ENCODE measurements around the gene PROSER1.

PROSER1 gene

GRCh38 chr13:39062004-39062403 lies 24.1 kb upstream of the PROSER1 start:
- Histone ChIP-seq H3K27me3 (ENCODE audit: control insufficient read depth in 3 of 3, insufficient read depth in 3 of 3, low read depth in 1 of 3, low read length in 3 of 3) (no peaks in the 10 kb centered on the region), H2BK15ac (ENCODE audit: low read length) (no peak overlapping the region), H2BK120ac (ENCODE audit: low read depth, low read length) (no peak overlapping the region), H2AK5ac (ENCODE audit: low read depth, low read length) (no peak overlapping the region), H3K79me1 (ENCODE audit: low read depth, low read length) (no peaks in the 10 kb centered on the region), H3K14ac (ENCODE audit: low read length) (no peak overlapping the region), H3K4me2 (ENCODE audit: insufficient read depth, low read length, poor library complexity, severe bottlenecking) (no peak overlapping the region), H3K36me3 (replicated peaks in 1 of 2; ENCODE audit: control insufficient read depth in 2 of 2, insufficient read depth in 2 of 2, low read length in 2 of 2) (no peaks in the 10 kb centered on the region), H3K9me3 (replicated peaks in 1 of 2; ENCODE audit: control insufficient read depth in 2 of 2, insufficient read depth in 1 of 2, low read depth in 1 of 2, low read length in 2 of 2) (peaks cover 0 to 15% of the 10 kb centered on the region in 2 donors), H2BK5ac (ENCODE audit: low read length) (peak overlapping the region; percentile 24), H3K18ac (ENCODE audit: low read length) (no peak overlapping the region), H2BK12ac (ENCODE audit: low read length) (no peak overlapping the region), H2AFZ (ENCODE audit: low read length) (no peak overlapping the region), H3K4ac (ENCODE audit: low read length) (no peak overlapping the region), H3K4me1 (ENCODE audit: control insufficient read depth in 2 of 2, insufficient read depth in 1 of 2, low read depth in 1 of 2, low read length in 2 of 2) (peaks cover 0 to 5% of the 10 kb centered on the region in 2 donors), H3K9ac (ENCODE audit: low read depth, low read length, poor library complexity) (no peak overlapping the region), H4K8ac (ENCODE audit: low read depth, low read length) (no peak overlapping the region), H3K4me3 (ENCODE audit: low read length in 2 of 2) (no peak overlapping the region), H4K91ac (ENCODE audit: low read depth, low read length, poor library complexity) (no peak overlapping the region), H3K27ac (replicated peaks; ENCODE audit: low read length) (no peak overlapping the region), H3K23ac (ENCODE audit: low read depth, low read length, poor library complexity) (no peak overlapping the region)
- WGBS, 2 donors (ENCODE audit: extremely low coverage in 2 of 2, insufficient read length in 2 of 2, insufficient replicate concordance in 1 of 2) = no CpG with 5 or more reads among the region's 4 CpGs
- DNase-seq (ENCODE audit: low spot score) = no peak

DNA sequence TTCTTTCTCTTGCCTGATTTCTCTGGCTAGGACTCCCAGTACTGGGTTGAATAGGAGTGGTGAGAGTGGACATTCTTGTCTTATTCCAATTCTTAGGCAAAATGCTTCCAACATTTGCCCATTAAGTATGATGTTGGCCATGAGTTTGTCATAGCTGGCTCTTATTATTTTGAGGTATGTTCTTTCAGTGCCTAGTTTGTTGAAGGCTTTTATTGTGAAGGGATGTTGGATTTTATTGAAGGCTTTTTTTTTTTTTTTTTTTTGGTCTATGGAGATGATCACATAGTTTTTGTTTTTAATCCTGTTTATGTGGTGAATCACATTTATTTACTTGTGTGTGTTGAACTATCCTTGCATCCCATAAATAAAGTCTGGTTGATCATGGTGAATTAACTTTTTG lies 20.2 kb upstream of the PROSER1 start:
- Histone ChIP-seq H3K23ac (ENCODE audit: low read depth, low read length, poor library complexity) (no peak overlapping the region), H2BK15ac (ENCODE audit: low read length) (no peak overlapping the region), H2AFZ (ENCODE audit: low read length) (no peak overlapping the region), H4K8ac (ENCODE audit: low read depth, low read length) (no peak overlapping the region), H3K36me3 (replicated peaks in 1 of 2; ENCODE audit: control insufficient read depth in 2 of 2, insufficient read depth in 2 of 2, low read length in 2 of 2) (peaks cover 0 to 7% of the 10 kb centered on the region in 2 donors), H3K79me1 (ENCODE audit: low read depth, low read length) (no peaks in the 10 kb centered on the region), H2BK120ac (ENCODE audit: low read depth, low read length) (no peak overlapping the region), H3K9ac (ENCODE audit: low read depth, low read length, poor library complexity) (no peak overlapping the region), H3K18ac (ENCODE audit: low read length) (no peak overlapping the region), H4K91ac (ENCODE audit: low read depth, low read length, poor library complexity) (no peak overlapping the region), H3K4me2 (ENCODE audit: insufficient read depth, low read length, poor library complexity, severe bottlenecking) (no peak overlapping the region), H3K27ac (replicated peaks; ENCODE audit: low read length) (no peak overlapping the region), H3K27me3 (ENCODE audit: control insufficient read depth in 3 of 3, insufficient read depth in 3 of 3, low read depth in 1 of 3, low read length in 3 of 3) (no peaks in the 10 kb centered on the region), H3K4me3 (ENCODE audit: low read length in 2 of 2) (no peak overlapping the region), H3K4me1 (ENCODE audit: control insufficient read depth in 2 of 2, insufficient read depth in 1 of 2, low read depth in 1 of 2, low read length in 2 of 2) (peaks cover 0 to 5% of the 10 kb centered on the region in 2 donors), H2BK5ac (ENCODE audit: low read length) (no peak overlapping the region), H2AK5ac (ENCODE audit: low read depth, low read length) (no peak overlapping the region), H2BK12ac (ENCODE audit: low read length) (no peak overlapping the region), H3K14ac (ENCODE audit: low read length) (no peak overlapping the region), H3K4ac (ENCODE audit: low read length) (no peak overlapping the region), H3K9me3 (replicated peaks in 1 of 2; ENCODE audit: control insufficient read depth in 2 of 2, insufficient read depth in 1 of 2, low read depth in 1 of 2, low read length in 2 of 2) (peaks cover 0 to 10% of the 10 kb centered on the region in 2 donors)
- DNase-seq (ENCODE audit: low spot score) = no peak

- no peak overlapping the region for H2BK120ac ChIP-seq (ENCODE audit: low read depth, low read length)
Measured at GRCh38 chr13:39056018-39056417, 18.1 kb upstream of the PROSER1 start.

DNA sequence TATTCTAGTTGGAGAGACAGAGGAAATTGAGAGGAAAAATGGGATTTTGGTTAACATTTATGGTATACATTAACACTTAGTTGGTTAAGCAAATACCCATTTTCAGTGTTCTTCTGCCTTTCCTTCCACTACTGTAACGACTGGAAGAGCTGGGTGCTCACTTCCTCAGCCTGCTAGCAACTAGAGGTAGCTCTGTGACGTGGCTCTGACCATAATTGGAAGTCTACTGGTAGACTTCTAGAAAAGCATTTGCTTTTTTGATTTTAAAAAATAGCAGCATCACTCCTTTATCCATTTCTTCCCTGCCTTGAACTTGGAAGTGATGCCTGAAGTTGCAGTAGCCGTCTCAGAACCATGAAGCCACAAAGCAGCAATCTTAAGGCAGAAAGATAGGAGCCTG lies 16.2 kb upstream of the PROSER1 start:
- H3K4me3 ChIP-seq (ENCODE audit: low read length in 2 of 2) = no peak overlapping the region
- no peak overlapping the region for H3K4ac ChIP-seq (ENCODE audit: low read length)
- H3K9me3 ChIP-seq (replicated peaks in 1 of 2; ENCODE audit: control insufficient read depth in 2 of 2, insufficient read depth in 1 of 2, low read depth in 1 of 2, low read length in 2 of 2) = no peaks in the 10 kb centered on the region
- H2AK5ac ChIP-seq (ENCODE audit: low read depth, low read length) = no peak overlapping the region
- no peak overlapping the region for H3K14ac ChIP-seq (ENCODE audit: low read length)
- no peak overlapping the region for H3K18ac ChIP-seq (ENCODE audit: low read length)
- H3K36me3 ChIP-seq (replicated peaks in 1 of 2; ENCODE audit: control insufficient read depth in 2 of 2, insufficient read depth in 2 of 2, low read length in 2 of 2) = peaks cover 0 to 28% of the 10 kb centered on the region in 2 donors
- no peak overlapping the region for H3K23ac ChIP-seq (ENCODE audit: low read depth, low read length, poor library complexity)
- no CpG with 5 or more reads among the region's 3 CpGs for WGBS, 2 donors (ENCODE audit: extremely low coverage in 2 of 2, insufficient read length in 2 of 2, insufficient replicate concordance in 1 of 2)
- no peak overlapping the region for H2AFZ ChIP-seq (ENCODE audit: low read length)
- H2BK5ac ChIP-seq (ENCODE audit: low read length) = no peak overlapping the region
- no peak overlapping the region for H2BK12ac ChIP-seq (ENCODE audit: low read length)
- no peak overlapping the region for H3K27ac ChIP-seq (replicated peaks; ENCODE audit: low read length)
- H3K27me3 ChIP-seq (ENCODE audit: control insufficient read depth in 3 of 3, insufficient read depth in 3 of 3, low read depth in 1 of 3, low read length in 3 of 3) = no peaks in the 10 kb centered on the region
- H2BK15ac ChIP-seq (ENCODE audit: low read length) = no peak overlapping the region
- no peak overlapping the region for H3K4me2 ChIP-seq (ENCODE audit: insufficient read depth, low read length, poor library complexity, severe bottlenecking)
- H3K79me1 ChIP-seq (ENCODE audit: low read depth, low read length) = no peaks in the 10 kb centered on the region
- peaks cover 0 to 4% of the 10 kb centered on the region in 2 donors for H3K4me1 ChIP-seq (ENCODE audit: control insufficient read depth in 2 of 2, insufficient read depth in 1 of 2, low read depth in 1 of 2, low read length in 2 of 2)
- no peak overlapping the region for H3K9ac ChIP-seq (ENCODE audit: low read depth, low read length, poor library complexity)
- no peak overlapping the region for H2BK120ac ChIP-seq (ENCODE audit: low read depth, low read length)
- H4K8ac ChIP-seq (ENCODE audit: low read depth, low read length) = no peak overlapping the region
- no peak for DNase-seq (ENCODE audit: low spot score)
- no peak overlapping the region for H4K91ac ChIP-seq (ENCODE audit: low read depth, low read length, poor library complexity)

More at GRCh38 chr13:39056018-39056417, 18.1 kb upstream of the PROSER1 start:
- H3K79me1 ChIP-seq (ENCODE audit: low read depth, low read length) = no peaks in the 10 kb centered on the region
- H3K23ac ChIP-seq (ENCODE audit: low read depth, low read length, poor library complexity) = no peak overlapping the region
- no peak overlapping the region for H3K4me2 ChIP-seq (ENCODE audit: insufficient read depth, low read length, poor library complexity, severe bottlenecking)
- no peak overlapping the region for H2AFZ ChIP-seq (ENCODE audit: low read length)
- no peak overlapping the region for H3K18ac ChIP-seq (ENCODE audit: low read length)
- no peak overlapping the region for H3K4ac ChIP-seq (ENCODE audit: low read length)
- H4K8ac ChIP-seq (ENCODE audit: low read depth, low read length) = no peak overlapping the region
- peaks cover 0 to 4% of the 10 kb centered on the region in 2 donors for H3K4me1 ChIP-seq (ENCODE audit: control insufficient read depth in 2 of 2, insufficient read depth in 1 of 2, low read depth in 1 of 2, low read length in 2 of 2)
- no peak overlapping the region for H2BK5ac ChIP-seq (ENCODE audit: low read length)
- H2AK5ac ChIP-seq (ENCODE audit: low read depth, low read length) = no peak overlapping the region
- no peak overlapping the region for H2BK12ac ChIP-seq (ENCODE audit: low read length)
- no peak overlapping the region for H2BK15ac ChIP-seq (ENCODE audit: low read length)
- H3K9me3 ChIP-seq (replicated peaks in 1 of 2; ENCODE audit: control insufficient read depth in 2 of 2, insufficient read depth in 1 of 2, low read depth in 1 of 2, low read length in 2 of 2) = peaks cover 0 to 10% of the 10 kb centered on the region in 2 donors
- no peak overlapping the region for H3K14ac ChIP-seq (ENCODE audit: low read length)
- H3K36me3 ChIP-seq (replicated peaks in 1 of 2; ENCODE audit: control insufficient read depth in 2 of 2, insufficient read depth in 2 of 2, low read length in 2 of 2) = peaks cover 0 to 17% of the 10 kb centered on the region in 2 donors
- H3K4me3 ChIP-seq (ENCODE audit: low read length in 2 of 2) = no peak overlapping the region
- WGBS, 2 donors (ENCODE audit: extremely low coverage in 2 of 2, insufficient read length in 2 of 2, insufficient replicate concordance in 1 of 2) = no CpG with 5 or more reads among the region's 1 CpG
- H3K9ac ChIP-seq (ENCODE audit: low read depth, low read length, poor library complexity) = no peak overlapping the region
- no peak for DNase-seq (ENCODE audit: low spot score)
- H3K27me3 ChIP-seq (ENCODE audit: control insufficient read depth in 3 of 3, insufficient read depth in 3 of 3, low read depth in 1 of 3, low read length in 3 of 3) = no peaks in the 10 kb centered on the region
- no peak overlapping the region for H3K27ac ChIP-seq (replicated peaks; ENCODE audit: low read length)
- H4K91ac ChIP-seq (ENCODE audit: low read depth, low read length, poor library complexity) = no peak overlapping the region

All from neuronal stem cell (in vitro differentiated cells).